Putamen (tissue), 1 donor: ENCODE measurements around the gene SERTAD1.
"Not testable (repeated sequence)": the region's sequence is repeated elsewhere in the genome, so short reads cannot be mapped to it uniquely, and the experiment has no call there.

ENCODE experiments used
- DNase-seq: peaks from one replicate; pipeline ENCODE4 v3.0.0-alpha.2; 2016; ENCODE audit warnings: low spot score

SERTAD1 gene

GRCh38 chr19:40450664-40451063, 24.9 kb upstream of the SERTAD1 start:
- no peak for DNase-seq

GRCh38 chr19:40449506-40449905, 23.7 kb upstream of the SERTAD1 start:
- DNase-seq, result no peak

- no peak for DNase-seq
Measured at GRCh38 chr19:40446263-40446784, 20.5 kb upstream of the SERTAD1 start.

DNA sequence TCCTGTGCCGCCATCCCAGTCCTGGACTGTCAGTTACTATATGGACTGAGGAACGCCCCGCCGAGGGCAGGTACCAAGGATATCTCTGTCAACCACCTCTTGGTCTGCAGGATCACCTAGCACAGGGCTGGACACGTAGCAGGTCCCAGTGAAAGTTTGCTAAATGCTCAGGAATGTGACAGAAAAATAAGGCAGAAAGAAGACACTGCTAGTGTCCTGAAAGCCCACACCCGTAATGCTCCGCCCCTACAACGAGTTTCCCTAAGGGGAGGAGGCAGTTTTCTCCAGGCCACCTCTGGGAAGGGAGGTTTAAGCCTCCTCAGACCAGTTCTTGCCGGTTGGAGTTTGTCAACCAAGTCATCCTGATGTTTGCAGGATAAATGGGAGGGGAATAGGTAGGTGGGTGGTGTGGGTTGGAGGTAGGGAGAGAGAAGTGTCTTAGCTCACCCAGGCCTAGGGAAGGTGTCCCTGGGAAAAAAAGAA, 20.0 kb upstream of the SERTAD1 start:
- DNase-seq, result no peak

GRCh38 chr19:40444825-40445312, 19.1 kb upstream of the SERTAD1 start:
- no peak for DNase-seq

DNA sequence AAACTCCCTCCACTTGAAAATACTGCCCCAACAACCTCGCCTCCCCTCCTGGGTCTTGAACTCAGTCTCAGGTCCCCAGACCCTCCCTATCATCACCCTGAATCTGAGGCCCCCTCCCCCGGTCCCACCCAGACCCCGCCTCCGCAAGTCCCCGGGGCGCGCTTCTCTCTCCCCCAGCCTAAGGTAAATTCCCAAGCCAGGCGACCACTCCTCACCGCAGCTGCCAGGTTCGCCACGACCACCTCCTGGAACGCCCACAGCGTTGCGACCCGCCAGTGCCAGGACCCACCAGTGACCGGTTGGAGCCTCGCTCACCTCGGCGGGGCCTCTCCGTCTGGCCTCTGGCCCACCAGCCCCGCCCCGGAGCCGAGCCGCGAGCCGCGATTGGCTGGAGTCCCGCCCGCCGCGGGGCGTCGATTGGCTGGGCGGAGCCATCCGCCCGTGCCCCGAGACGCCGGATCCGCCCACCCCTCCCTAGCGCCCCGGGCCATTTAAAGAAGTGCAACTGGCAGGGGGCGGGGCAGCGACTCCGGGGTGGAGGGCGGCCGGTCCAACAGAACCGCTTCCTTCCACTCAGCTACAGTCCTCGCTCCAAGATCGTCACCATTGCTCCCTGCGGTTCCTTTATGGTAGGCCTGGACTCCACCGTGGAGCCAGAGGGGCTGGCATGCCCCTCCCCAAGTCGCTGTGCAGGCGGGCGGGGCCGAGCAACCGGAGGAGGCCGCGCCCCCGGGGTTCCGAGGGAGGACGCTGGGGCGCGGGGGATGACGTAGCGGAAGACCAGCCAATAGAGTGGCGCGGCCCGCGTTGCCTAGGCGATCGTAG, 18.4 kb upstream of the SERTAD1 start, which contains the start of gene SERTAD3:
TSS of gene SERTAD3 (minus strand) at position 336 of the 825 bp plus-strand sequence. CDS start 2,255 bp downstream, outside the sequence.
- DNase-seq, result peak; percentile 97

DNA sequence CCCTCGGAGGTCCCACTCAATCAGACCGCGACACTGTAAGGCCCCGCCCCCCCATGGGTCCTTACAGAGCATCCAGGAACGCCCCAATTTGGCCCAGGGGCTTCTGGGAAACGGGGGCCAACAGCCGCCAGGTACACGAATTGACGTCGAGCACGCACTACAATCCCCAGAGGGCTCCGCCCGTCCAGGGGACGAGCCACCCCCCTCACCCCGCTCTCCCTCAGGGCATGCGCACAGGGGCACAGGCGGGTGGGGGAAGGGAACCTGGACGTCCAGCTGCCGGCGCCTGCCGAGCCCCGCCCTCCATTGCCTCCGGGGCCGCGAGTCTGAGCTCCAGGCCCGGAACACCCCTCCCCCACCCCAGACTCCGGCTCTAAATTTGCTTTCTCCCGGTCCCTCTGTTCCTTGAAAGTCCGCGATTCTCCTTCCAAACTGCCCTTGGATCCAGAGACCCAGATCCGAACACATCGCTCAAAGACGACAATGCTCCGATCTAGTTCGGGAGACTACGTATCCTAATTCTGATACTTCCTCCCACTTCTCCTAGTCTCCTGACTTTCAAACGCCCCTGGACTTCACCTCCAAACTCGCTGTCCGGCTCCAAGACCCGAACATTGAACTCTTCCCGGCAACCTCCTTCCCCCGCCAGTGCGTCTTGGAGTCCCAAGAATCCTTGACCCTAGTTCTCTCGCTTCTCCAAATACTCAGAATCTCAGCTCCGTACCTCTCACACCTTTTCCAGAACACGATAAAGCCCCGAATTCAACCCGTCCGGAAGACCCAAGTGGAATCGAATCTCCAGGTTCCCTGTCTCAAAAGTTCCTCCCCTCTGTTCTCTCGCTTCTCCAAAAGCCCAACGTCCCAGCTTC, 17.6 kb upstream of the SERTAD1 start:
- DNase-seq, result peak; percentile 97

DNA sequence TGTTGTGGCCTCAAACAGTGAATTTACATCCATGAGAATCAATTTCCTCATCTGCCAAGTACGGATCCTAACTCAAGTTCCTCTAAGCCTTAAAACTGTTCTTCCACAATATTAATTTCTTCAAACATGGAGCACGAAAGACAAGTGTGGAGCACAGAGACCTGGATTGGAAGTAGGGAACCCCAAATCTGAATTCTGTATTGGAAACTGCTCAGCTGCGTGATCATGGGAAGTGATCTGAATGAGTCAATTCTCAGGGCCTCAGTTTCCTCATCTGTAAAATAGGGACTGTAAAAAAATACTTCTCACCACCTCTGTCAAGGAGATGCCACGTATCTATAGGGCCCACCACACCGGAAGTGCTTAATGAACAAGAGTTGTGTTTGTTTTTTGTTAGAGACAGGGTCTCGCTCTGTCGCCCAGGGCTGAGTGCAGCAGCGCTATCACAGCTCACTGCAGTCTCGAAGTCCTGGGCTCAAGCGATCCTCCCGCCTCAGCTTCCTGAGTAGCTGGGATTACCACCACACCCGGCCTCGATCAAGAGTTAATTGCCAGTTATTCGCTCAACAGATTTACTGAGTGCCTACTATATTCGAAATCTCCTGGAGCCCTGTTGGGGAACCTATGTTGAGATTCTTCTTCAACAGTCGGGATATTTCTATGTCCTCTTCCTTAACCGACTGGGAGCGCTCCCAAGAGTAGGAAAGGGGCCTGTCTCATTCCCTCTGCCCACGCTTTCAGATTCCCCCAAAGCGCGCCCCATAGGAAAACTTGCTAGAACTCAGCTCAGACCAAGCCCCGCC, 16.7 kb upstream of the SERTAD1 start:
- DNase-seq, result no peak

- DNase-seq, result no peak
Measured at GRCh38 chr19:40441719-40442253, 16.0 kb upstream of the SERTAD1 start.

DNA sequence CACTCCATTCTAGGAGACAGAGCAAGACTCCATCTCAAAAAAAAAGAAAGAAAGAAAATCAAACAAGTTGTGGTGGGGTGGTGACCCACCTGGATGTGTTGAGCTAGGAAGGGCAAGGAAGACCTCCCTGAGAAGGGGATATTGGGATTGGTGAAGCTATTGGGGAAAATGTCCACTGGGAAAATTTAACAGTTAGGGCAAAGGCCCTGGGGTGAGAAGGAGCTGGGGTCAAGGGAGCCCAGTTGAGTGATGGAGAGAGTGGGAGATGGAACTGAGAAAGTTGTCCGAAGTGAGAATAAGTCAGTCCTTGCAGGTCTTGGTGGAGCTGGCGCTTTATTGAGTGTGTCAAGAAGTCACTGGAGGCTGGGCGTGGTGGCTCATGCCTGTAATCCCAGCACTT, 12.5 kb upstream of the SERTAD1 start:
- no peak for DNase-seq

DNA sequence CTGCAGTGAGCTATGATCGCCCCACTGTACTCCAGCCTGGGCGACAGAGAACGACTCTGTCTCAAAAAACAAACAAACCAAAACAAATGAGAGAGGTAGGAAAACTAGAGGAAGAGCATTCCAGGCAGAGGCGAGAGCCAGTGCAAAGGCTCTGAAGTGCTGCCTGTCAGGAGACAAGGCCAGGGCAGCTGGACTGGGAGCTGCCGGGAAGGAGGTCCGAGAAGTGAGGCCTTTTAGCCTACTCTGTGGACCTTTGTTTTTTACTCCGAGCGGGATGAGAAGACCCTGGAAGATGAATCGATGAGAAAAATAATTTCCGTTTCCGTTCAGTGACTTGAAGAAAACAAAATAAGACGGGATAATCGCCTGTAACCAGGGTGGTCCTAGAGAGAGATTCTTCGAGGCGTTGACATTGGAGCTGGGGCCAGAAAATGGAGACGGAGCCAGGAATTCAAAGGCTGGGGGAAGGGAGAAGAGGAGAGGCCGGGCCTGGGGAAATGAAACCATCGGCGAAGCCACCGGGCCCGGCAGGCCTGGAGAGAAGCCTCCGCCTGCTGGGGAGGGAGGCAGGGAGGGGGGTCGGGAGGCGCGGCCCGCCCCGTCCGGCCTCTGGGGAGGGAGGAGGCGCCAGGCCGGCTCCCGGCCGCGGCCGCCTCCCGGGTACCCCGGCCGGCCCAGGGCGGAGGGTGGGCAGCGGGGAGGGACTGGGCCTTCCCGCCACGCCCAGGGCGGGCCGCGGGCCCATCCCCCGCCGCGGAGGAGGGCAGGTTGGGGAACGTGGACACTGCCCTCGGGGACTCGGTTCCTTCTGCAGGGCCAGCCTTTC, 7.8 kb upstream of the SERTAD1 start:
- peak; percentile 89 for DNase-seq

DNA sequence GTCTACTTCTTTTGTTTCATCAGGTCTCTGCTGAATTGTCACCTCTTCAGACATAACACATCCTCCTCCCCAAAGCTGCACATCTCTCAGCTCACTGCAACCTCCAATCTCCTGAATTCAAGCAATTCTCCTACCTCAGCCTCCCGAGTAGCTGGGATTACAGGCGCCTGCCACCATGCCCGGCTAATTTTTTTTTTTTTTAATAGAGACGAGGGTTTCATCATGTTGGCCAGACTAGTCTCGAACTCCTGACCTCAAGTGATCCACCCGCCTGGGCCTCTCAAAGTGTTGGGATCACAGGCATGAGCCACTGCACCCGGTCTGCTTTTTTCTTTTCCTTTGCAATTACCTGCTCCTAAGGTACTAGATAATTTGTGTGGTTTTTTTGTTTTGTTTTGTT, 7.0 kb upstream of the SERTAD1 start:
- not testable (repeated sequence) for DNase-seq

GRCh38 chr19:40431698-40432097, 5.9 kb upstream of the SERTAD1 start:
- DNase-seq, result no peak

DNA sequence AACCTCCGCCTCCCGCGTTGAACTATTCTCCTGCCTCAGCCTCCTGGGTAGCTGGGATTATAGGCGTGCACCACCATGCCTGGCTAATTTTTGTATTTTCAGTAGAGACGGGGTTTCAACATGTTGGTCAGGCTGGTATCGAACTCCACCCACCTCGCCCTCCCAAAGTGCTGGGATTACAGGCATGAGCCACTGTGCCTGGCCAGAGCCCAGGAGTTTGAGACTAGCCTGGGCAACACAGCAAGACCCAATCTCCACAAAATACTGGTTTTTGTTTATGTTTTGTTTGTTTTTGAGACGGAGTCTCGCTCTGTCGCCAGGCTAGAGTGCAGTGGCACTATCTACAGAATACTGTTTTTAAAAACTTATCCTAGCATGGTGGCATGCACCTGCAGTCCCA, 4.5 kb upstream of the SERTAD1 start:
- DNase-seq, result not testable (repeated sequence)

DNA sequence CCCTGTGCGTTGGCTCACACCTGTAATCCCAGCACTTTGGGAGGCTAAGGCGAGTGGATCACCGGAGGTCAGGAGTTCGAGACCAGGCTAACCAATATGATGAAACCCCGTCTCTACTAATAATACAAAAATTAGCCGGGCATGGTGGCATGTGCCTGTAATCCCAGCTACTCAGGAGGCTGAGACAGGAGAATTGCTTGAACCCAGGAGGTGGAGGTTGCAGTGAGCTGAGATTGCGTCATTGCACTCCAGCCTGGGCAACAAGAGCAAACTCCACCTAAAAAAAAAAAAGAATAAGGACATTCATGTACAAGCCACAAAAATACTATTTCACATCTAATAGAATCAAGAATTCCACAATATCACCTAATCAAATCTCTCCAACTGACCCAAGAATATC, 2.4 kb upstream of the SERTAD1 start:
- not testable (repeated sequence) for DNase-seq

DNA sequence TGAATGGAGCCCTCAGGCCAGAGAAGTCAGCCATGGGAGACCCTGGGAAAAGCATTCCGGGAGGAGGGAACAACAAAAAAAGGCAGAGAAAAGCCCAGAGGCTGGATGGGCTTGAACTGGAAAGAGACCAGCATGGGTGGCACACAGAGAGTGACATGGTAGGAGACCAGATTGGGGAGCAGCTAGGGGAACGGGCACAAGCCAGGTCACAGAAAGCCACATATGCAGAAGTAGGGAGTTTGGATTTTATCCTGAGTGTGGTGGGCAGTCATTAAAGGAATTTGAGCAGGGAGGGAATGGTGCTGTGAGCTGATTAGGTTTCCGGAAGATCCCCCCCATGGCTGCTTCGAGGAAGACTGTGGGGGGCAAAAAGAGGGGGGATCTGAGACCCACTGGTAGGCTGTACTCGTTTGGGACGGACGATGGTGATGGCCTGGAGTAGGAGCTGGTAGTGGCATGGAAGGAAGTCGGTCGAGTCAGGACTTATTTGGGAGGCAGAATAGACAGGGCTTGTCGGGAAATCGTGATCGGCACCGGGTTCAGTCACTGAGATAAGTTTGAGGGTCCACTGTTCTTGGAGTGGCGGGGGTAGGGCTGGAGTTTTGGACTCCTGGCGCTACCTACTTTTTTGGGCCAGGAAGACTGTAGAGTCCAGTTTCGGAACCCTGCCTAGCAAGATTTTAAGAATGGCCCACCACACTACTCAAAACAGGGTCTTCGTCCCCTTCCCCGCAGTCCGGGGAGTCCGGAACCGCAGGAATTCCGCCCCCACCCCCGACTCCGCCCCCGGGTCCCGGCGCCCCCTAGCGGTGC, 949 bp downstream of the SERTAD1 start:
- no peak for DNase-seq

DNA sequence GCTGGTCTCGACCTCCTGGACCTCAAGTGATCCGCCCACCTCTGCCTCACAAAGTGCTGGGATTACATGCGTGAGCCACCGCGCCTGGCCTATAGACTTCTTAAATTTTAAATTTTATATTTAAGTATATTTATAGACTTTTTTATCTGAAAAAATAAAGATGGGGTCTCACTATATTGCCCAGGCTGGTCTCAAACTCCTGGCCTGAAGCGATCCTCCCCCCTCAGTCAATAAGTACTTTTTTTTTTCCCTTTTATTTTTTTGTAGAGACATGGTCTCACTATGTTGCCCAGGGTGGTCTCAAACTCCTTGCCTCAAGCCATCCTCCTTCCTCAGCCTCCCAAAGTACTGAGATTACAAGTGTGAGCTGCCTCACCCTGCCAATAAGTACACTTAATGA, 1.9 kb downstream of the SERTAD1 start:
- no peak for DNase-seq

DNA sequence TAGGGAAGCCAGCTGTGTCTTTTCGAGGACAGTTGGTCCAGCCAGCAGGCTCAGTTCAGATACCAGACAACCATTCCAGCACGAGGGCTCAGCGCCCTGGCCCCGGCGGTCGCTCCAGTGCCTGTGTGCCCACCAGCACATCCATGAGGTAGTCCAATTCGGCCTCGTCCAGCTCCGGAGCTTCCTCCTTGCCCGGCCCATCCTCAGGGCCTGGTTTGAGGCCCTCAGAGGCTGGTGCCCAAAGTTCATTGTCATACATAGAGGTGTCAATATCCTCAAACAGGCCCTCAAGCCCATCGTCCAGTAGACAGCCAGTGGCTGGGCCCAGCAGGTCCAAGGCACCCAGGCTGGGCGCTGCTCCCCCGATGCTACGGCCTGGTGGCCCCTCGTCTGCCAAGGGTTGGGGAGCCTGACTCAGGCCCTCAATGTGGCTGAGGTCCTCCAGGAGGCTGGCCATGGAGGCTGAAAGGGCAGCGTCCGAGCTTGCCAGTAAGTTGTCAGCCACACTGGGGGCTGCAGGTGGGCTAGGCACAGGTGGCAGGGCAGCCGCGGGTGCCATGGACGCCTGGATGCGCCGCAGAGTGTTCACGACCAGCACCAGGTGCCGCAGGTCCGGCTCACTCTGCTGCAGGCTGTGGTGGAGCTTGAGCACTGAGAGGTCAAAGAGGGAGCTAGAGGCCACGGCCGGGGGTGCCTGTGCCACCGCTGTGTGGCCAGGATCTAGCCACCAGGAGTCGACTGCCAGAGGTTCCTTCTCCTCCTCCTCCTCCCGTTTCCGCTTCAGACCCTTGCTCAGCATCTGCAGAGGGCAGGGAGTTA, 2.8 kb downstream of the SERTAD1 start:
- DNase-seq, result no peak
